GM11168 (cell line): ENCODE data around the gene NCAM2.

Experiments
- in situ Hi-C: fragments of 300-500 bp; cut with MboI; formaldehyde crosslinking; loops from one replicate; pipeline ENCODE4 v1.12.0; 2022; ENCODE audit warnings: low sequenced_read_pairs; ENCODE audit not compliant: unreplicated experiment

NCAM2 gene

DNA sequence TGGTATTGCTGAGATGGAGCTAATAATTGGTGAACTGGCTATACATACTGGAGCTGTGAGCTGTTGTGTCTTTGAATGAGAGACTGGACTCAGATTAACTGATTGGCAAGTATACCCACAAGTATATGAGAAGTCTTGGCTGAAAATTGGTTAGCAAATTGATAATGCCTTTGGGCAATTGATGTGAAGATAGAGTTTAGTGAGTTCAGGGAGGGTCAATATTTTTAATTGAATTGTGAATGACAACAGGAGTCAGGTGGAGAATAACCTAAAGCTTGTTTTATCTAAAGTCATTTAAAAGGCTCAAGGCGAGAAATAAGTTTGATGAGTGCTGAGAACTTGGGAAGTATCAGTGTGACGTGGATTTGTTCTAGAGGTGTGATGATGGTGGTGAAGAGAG, 27.5 kb downstream of the NCAM2 start:
- in situ Hi-C loops, result no loop called here

DNA sequence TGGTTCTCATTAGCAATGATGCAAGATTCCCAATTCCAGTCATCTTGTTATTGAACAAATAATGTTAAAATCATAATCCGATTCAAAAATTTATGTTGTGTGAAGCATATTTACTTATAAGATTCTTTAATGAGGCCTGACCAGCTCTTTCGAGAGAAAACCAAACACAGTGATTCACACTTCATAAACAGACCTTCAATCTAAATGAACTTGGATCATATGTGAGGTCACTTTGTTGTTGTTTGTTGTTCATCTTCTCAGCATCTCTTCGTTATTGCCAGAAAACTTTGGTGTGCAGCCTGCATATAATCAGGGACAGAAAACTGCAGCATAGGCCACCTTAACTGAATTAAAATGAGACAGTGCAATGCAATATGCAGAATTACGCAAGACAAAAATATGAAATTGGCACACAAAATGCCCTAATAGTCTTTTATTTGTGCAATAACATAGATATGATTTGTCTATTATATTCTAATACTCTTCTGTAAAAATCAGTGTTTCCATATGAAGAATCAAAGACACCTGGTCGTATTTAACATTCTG, 30.1 kb downstream of the NCAM2 start:
- in situ Hi-C loops, result no loop called here

DNA sequence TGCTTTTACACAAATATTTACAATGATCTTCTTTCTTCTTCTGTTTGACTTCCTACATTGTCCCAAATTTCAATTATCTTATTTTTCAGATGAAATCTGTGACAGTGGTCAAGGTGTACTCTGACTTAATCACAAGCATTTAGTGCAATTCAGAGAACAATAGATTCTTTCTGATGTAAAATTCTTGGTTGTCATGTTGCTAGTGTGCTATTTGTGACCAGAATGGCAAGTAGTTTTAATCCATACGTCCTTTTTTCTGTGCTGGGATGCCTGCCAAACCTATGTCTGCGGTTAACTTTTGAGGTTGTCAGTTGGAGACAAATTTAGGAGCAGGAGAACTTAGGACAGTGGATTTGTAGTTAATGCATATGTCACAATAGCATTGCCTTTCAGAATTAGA, 31.0 kb downstream of the NCAM2 start:
- in situ Hi-C loops, result no loop called here

DNA sequence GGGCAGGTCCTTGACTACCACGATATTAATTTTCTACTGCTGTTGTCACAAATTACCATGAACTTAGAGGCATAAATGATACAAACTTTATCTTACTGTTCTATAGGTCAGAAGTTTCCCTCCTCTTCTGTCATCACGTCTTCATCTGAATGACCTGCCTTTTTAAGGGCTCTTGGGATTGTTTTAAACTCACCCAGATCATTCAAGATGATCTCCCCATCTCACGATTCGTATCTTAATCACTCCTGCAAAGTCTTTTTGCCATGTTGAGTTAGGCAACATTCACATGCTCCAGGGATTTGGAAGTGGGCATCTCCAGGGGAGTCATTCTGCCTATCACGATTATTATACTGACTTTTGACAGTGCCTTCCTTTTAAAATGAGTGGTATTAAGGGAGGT, 32.1 kb downstream of the NCAM2 start:
- in situ Hi-C loops, result no loop called here

DNA sequence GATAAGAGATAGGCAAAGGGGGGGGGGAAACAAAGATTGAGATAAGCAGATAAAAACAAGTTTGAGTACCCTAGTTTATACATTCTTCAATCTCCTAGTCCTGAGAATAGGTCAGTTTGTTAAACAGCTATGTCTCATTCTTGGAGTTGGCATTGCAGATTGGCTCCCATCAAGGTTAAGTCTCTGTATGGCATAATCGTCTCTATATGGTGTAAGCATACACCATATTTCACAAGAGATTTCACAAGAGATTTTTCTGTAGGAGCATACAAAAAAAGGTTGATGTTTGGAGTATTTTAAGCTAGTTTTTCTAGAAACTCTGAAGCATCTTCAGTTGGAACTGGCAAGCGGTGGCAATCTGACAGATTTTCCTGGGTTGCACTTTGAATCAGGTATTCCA, 35.8 kb downstream of the NCAM2 start:
- in situ Hi-C loops, result no loop called here

DNA sequence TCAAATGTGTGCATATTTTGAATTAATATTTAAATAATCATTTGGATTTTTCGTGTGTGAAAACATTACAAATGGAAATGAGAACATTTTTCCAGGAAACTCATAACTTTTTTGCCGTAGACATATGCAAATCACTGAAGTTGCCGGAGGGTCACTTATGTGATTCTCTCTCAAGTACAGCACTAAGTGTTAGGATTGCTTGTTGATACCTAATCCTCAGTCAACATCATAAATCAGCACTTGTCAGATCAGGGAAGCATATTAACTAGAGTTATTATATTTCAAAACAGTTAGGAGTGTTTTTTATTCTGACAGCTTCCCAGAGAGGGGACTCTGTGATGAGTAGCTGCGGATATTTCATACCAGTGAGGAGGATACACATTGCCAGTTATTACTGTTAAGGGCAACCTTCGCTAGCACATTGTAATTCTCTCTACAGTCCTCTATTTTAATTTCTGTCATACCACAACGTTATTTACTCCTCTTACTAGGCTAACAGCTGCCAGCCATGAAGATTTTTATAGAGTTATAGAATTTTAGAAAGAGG, 41.5 kb downstream of the NCAM2 start:
- in situ Hi-C loops, result no loop called here

DNA sequence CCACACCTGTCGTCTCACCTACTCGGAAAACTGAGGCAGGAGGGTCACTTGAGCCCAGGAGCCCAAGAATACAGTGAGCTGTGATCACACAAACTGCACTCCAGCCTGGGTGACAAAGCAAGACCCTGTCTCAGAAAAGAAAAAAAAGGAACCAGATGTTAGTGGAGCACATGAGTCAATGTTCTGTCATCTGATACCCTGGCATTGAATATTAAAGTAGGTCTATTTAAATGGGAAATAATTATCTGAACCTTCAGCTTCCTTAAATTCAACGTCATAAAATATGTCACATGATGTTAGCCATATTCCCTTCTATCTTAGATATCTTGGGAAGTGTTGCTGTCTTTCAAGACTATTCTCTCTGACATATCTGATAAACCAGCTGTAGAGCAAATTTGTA, 47.3 kb downstream of the NCAM2 start:
- in situ Hi-C loops, result no loop called here

DNA sequence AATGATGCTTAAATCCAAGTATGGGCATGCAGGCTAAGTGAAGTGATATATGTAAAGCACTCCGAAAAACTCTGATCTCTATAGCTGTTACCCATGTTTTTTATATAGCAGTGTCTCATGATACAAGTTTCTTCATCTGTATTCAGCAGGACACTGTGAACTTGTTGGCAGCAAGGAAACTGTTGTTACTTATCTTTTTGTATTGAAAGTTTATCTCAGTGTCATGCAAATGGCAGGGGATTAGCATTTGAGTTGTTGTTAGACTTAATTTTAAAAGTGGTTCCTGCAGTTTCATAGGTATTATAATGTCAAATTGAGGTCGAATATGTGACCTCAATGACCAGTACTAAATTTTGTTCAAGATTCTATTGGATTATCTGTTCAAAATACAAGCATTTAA, 47.9 kb downstream of the NCAM2 start:
- in situ Hi-C loops, result no loop called here

DNA sequence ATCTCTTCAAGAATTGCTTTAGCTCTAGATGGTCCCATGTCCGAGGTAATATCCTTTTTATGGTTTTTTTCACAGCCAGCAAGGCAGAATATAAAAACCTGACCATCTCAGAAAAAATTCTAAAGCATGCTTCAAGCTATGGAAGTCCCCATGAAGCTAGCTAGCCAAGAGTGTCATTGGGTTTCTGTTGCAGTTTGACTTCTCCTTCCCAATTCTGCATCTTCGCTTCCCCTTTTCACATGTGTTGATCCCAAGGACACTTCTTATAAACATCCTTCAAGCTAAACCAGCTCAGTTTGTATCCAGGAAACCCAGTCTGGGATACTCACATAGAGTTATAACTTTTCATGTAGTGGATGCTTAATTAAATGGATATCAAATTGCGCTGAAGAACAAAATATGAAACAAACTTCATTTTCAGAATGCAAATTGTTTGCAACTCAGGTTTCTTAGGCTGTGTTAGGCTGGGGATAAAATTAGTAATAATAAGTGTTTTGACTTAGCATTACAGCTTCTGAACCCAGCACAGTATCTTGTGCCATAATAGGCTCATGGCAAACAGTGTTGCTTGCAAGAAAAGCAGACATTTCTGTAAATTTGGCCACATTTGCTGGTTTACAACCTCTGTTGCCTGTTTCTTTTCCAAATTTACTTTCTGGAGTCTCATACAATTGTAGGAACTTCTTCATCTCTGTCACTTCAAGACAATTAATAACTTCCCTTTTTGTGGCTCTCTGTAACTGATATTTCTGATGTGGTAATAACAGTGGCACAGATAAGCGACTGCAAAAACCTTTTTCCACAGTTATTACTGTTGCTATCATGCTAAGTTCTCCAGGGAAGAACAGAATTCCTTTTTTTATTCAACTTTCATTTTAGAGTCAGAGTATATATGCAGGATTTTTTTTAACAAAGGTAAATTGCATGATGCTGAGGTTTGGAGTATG, 53.2 kb downstream of the NCAM2 start:
- in situ Hi-C loops, result no loop called here

DNA sequence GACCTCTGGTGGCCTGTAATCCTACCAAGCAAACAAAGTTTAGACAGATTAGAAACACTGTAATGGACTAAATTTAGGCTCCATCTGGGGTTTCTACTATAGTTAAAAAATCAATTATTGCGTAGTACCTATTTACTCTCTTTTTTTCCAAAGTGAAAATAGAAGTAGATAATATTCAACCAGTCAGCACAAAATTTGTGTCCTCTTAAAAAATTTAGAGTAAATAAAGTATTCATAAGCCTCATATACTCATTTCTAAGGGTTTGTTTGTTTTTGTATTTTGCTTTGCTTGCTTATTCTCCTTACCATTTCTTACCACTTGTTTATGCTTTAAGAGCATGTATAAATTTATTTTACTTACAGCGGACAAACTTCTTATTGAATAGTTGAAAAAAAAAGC, 54.5 kb downstream of the NCAM2 start:
- in situ Hi-C loops, result no loop called here

DNA sequence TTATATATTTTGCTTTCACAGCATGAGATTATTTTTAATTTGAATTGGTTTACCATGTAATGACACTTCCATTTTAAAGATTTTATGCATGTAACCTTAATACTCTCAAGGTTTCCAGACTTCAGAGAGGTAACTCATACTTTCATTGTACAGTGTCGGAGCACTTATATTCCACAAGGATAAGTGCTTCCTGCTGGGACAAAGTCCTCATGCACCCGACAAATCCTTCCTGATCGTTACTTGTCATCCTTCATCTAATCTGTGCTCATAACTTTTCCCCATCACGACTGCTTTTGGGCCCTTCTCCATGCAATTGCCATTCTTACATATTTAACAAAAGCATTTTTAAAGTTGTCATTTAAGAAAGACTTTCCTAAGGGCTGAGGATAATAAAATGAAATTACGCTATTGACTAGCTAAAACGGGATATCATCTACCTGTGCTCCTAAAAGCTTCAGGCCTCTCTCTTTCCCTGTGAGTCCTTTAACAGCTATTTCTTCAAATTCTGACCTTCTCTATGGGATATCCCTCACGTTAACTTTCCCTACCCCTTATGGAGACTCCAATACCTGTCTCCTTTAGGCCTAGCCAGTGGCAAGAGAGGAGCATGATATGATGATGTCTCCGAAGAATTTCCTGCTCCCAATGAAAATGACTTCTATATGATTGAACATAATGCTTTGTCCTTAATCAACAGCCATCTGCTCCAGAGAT, 59.3 kb downstream of the NCAM2 start:
- in situ Hi-C loops, result no loop called here

DNA sequence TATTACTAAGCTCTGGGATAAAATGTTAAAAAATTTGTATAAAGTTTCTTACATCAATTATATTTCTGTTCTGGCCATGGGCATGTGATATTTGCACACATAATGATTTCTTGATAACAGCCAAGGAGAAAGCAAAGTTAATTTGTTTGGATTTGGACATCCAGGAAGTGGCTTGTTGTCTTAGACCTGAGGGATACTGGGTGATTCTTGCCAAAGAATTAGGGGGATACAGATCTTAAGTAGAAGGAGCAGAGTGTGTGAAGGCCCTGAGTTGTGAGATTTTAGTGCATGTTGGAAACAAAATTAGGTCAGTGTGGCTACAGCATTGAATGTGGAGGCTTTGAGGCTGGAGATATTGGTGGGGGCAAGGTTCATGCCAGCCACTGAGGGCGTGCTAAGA, 65.6 kb downstream of the NCAM2 start:
- in situ Hi-C loops, result no loop called here

DNA sequence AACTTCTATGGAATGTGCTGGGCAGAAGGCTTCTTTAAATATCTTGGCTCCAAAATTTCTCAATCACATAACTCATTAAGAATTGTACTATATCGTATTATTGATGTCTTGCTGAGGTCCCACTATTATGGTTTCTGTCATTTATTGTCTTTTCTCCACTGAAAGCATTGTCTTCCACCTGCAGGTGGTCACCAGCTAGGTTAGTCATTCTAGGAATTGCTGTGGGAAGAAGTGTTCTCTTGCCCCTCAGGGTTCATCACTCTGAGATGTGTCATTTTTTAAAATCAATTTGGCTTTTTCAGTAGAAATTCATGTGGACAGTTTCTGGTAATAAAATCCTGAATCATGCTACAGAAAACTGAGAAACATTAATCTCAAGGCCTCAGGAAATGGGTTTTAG, 66.1 kb downstream of the NCAM2 start:
- in situ Hi-C loops, result no loop called here

DNA sequence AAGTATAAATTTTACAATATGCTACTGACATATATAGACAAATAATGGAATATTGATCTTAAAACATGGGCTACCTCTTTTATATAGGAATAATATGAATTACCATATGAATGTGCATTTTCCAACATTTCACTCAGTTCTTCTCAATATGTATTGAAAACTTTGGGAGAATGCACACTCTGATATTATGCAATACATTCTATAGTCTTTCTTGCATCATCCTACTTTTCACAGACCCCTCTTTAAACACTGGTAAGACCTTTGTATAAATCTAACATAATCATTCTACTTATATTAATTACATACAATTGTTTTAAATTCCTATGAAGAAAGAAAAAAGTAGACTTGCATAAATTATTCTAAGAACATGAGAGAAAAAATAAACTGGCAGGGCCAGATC, 69.2 kb downstream of the NCAM2 start:
- in situ Hi-C loops, result no loop called here

DNA sequence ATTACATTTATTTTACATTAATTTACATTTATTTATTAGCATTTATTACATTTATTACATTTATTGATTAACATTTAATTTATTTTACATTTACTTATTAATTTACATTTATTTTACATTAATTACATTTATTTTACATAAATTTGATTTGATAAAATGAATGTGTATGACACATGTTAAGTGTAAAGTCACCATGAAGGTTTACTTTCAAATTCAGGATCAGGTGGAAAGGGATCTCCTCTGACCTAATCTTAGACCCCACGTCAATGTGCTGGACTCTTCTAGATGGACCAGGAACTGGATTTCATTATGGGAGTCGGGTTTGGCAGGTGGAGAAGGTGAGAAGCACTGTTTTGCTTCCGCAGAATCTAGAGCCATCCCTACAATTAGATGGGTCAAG, 76.1 kb downstream of the NCAM2 start:
- in situ Hi-C loops, result no loop called here

DNA sequence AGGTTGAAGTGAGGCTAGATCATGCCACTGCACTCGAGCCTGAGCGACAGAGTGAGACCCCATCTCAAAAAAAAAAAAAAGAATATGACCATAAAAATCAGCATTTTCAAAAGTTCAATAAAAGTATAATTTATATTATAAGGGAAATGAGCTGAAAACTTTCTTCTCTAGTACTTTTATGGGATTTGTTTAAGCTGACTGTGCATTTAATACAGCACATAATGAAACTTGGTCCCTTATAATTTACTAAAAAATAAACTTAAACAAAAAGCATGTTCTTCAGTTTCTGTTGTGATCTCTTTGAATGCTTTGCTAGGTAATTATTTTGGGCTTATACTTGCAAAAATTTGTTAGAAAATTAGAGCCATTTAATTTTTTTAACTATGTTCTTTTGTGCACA, 77.8 kb downstream of the NCAM2 start:
- in situ Hi-C loops, result no loop called here

DNA sequence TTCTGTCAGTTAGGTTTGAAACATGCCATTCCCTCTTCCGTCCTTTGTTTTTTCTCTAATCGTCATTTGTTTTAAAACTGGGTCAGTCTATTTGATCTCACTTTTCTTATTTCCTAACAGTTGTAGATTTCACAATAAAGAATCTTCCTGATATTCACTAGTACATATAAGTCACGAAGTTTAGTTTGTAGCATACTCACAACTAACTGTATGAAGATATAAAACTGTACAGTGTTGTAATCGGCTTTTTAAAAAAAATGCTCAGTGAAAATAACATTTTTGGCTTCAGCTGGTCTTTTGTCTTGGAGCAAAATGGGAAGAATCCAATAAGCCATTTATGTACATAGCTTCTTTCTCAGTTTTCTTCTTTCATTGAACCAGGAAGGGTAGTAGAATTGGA, 78.3 kb downstream of the NCAM2 start:
- in situ Hi-C loops, result no loop called here

DNA sequence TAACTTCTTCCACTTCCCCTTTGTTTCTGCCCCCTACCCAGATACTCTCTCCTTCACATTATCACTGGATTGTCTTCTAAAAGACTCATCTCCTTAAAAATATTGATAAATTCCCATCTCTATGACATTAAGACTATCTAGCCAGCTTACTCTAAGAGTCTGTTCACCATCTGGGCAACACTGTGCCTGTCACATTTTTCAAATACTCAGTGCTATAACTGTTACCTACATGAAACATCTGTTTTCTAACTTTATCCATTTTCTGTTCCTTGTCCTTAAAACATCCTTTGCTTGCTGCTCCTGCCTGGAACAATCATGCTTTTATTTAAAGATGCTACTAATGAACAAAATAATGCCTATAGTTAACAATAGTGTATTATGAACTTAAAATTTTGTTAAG, 81.4 kb downstream of the NCAM2 start:
- in situ Hi-C loops, result no loop called here

DNA sequence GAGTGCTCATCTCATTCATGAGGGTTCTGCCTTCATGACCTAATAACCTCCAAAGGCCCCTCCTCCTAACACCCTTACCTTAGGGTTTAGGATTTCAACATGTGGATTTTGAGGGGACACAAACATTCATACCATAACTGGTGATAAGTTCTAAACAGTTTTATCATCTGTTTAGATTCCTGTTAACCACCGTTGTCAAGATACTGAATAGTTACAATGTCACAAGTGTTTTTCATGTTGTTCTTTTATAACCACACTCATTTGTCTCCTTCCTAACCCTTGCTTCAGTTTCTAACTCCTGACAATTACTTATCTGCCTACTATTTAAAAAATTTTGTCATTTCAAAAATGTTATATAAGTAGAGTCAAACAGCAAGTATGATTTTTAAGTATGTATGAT, 86.0 kb downstream of the NCAM2 start:
- in situ Hi-C loops, result no loop called here

DNA sequence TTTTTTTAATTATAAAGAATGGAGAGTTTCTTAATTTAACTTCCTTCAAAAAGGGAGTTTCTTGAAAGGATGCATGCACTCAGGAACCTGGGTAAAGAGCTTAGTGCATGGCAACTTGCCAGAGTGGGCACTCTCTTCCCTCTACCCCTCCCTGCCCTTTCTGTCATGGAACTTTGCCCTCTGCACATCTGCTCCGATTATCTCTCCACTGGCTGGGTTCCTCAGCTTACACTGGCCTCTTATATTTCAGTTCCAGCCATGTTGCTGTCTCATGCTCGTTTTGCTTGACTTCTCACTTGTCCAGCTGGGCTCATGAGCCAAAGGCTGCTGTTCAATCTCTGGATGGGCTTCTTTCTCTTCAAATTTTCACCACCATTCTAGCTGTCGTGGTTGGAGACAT, 87.0 kb downstream of the NCAM2 start:
- in situ Hi-C loops, result no loop called here

DNA sequence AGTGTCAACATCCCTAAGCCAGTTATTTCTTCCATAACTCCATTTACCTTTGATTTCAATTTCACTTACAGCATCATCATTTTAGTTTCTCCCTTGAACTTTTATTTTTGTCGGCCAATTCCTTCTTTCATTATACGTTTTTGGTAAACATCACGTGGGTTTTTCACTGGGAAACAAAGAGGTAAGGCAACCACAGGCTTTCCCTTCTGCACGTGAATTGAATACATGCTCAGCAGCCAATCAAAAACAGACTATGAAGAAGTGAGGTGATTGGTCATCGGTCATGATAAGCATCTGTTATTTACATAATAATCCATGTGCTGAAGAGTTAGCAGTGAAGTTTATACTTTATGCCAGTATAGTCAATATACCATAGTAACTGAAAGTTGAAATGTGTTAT, 98.7 kb downstream of the NCAM2 start:
- in situ Hi-C loops, result no loop called here
